Testis (tissue), 2 donors: ENCODE results near the gene PLXDC1.

Experiments
- CTCF ChIP-seq, 3 experiments: fragments of 450-650 bp in 2 of 3; fragments of 200-600 bp in 1 of 3; sonication (generic) in 1 of 3; IDR thresholded peaks; one replicate each; pipeline ENCODE4 v1.5.1; 2016 to 2019; ENCODE audit warnings: antibody characterized with exemption in 3 of 3, mild to moderate bottlenecking in 2 of 3, moderate library complexity in 1 of 3
- POLR2A ChIP-seq: fragments of 450-650 bp; IDR thresholded peaks from one replicate; pipeline ENCODE4 v1.6.1; 2017; ENCODE audit warnings: antibody characterized with exemption, mild to moderate bottlenecking, moderate library complexity

GRCh38 chr17:39084558-39084957 is 66.9 kb downstream of the PLXDC1 start:
- TF ChIP-seq CTCF (IDR thresholded peaks at IDR 0.05) (no peak), POLR2A (no peak)
